Psoas muscle (tissue), 8 donors: ENCODE measurements around the gene SARS1. TPM values are rescaled to one million over a fixed set of nuclear protein-coding genes. Genes with fewer than 3 reads are reported as not detected.

Source experiments
- ATAC-seq, 4 donors: fragments of 200-7000 bp; cut with Tn5 transposase; one replicate each; pipeline ENCODE4 v1.9.1; 2020; ENCODE audit warnings: moderate library complexity in 3 of 4, mild to moderate bottlenecking in 2 of 4
- DNase-seq, 2 donors: peaks; one replicate each; pipeline ENCODE4 v3.0.0-alpha.2; 2020
- H3K27ac ChIP-seq: fragments of 200-600 bp; one replicate; pipeline ENCODE4 v1.8.0; 2022
- H3K27me3 ChIP-seq, 3 donors: fragments of 200-600 bp in 1 of 3; one replicate each; pipeline versions ENCODE4 v1.6.1 to v1.8.0; 2013 to 2022; ENCODE audit warnings: low read length in 2 of 3, mild to moderate bottlenecking in 2 of 3, moderate library complexity in 1 of 3; ENCODE audit not compliant: insufficient read depth in 3 of 3
- H3K36me3 ChIP-seq, 2 donors: fragments of 200-600 bp in 1 of 2; one replicate each; pipeline versions ENCODE4 v1.6.1 to v1.8.0; 2013 to 2022; ENCODE audit warnings: low read depth in 1 of 2, mild to moderate bottlenecking in 1 of 2, moderate library complexity in 1 of 2; ENCODE audit not compliant: insufficient read depth in 1 of 2
- H3K4me1 ChIP-seq: fragments of 200-600 bp; one replicate; pipeline ENCODE4 v1.8.0; 2022
- H3K4me3 ChIP-seq: fragments of 200-600 bp; one replicate; pipeline ENCODE4 v1.8.0; 2022; ENCODE audit warnings: mild to moderate bottlenecking
- H3K9me3 ChIP-seq: fragments of 200-600 bp; one replicate; pipeline ENCODE4 v1.8.0; 2022
- WGBS, 3 donors: extraction: QIAGEN DNeasy Blood & Tissue Kit; methylation state at CpG; one replicate each; pipeline versions ENCODE4 v1.1.6 to v1.1.7; 2013; 5-methylcytosine and 5-hydroxymethylcytosine counted together
- intact Hi-C, 2 donors: fragments of 100-400 bp; cut with DNase I; formaldehyde crosslinking; loops; one replicate each; pipeline versions ENCODE4 v1.11.0 to v1.14.2; 2022
- polyA plus RNA-seq, 3 donors: library from polyadenylated mRNA; stranded (reverse); fragments of 200-250 nt; gene quantifications; one replicate each; pipeline ENCODE4 v1.2.3, GENCODE V29; 2013
- total RNA-seq, 4 donors: library from RNA; stranded (reverse); fragmentation: NEBNext Ultra II Directional in 2 of 4; extraction: Animal tissue kit (Norgen Biotek cat#: 25700) in 2 of 4; gene quantifications; one replicate each; pipeline versions ENCODE4 v1.2.1 to v1.2.4, GENCODE V29; 2021 to 2023
- TF ChIP-seq, protein P1 (sequence below): fragments of 200-600 bp; IDR thresholded peaks from one replicate; pipeline ENCODE4 v1.8.0; 2022; ENCODE audit warnings: antibody characterized with exemption
- donor health status: healthy with polysubstance abuse.
- donor health status: DM: no; HTN: no; CAD: no; lungs with moderate emphysema.
- donor health status: Bipolar disorder and iron deficiency.
- donor health status: healthy.
- donor health status: DM: yes; HTN: yes; CAD: no.
- donor health status: DM: no; HTN: no; CAD: no.
- donor health status: DM: no; HTN: no; CAD: no.
- donor health status: DM: yes; HTN: yes; CAD: no.

SARS1 gene
- total and polyA plus RNA-seq, 7 donors, result 76.4 to 155 (median 149) TPM

DNA sequence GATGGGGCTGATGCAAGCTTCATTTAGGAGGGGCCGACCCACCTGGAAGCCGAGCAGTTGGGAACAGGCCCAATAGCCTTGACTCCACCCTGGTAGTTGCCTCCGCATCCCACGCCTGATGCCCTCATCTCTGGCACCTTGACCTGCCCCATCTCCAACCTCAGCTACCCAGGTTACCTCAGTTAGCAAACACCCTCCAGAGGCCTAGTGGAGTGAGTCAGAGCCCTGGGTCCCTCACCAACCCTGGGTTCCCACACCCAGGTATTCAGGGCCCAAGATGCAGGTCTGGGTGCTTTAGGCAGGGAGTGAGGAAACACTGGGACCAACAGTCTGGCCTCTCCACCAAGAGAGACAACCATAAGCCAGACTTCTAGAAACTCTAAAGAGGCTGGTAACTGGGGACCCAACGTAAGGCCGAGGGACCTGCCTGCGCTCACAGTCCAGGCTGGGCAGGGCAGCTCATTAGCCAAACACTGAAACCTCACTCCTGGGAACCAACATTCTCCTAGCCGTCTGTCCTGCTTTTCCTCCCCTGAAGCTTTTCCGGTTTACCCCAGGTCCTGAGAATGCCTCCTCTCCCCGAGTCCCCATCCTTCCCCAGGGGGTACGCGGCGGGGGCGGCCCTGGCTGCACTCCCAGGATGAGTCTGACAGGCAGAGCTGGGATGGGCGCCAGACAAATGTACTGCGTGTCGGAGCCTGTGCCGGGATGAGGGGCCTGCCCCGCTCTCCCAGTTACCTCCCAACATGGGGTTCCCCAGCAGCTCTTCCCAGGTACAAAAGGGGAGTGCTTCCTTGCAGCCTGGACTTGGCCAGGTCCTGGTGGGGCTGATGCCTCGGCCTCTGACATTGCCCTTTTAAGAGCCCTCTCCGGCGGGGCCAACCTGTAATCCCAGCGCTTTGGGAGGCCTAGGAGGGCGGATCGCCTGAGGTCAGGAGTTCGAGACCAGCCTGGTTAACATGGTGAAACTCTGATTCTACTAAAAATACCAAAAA, 26.7 kb downstream of the SARS1 start:
- DNase-seq (peak; percentile 84 to 85), ATAC-seq (peak; percentile 23 to 64 (median 58))
- TF ChIP-seq, protein P1, sequence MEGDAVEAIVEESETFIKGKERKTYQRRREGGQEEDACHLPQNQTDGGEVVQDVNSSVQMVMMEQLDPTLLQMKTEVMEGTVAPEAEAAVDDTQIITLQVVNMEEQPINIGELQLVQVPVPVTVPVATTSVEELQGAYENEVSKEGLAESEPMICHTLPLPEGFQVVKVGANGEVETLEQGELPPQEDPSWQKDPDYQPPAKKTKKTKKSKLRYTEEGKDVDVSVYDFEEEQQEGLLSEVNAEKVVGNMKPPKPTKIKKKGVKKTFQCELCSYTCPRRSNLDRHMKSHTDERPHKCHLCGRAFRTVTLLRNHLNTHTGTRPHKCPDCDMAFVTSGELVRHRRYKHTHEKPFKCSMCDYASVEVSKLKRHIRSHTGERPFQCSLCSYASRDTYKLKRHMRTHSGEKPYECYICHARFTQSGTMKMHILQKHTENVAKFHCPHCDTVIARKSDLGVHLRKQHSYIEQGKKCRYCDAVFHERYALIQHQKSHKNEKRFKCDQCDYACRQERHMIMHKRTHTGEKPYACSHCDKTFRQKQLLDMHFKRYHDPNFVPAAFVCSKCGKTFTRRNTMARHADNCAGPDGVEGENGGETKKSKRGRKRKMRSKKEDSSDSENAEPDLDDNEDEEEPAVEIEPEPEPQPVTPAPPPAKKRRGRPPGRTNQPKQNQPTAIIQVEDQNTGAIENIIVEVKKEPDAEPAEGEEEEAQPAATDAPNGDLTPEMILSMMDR, result no peak
- H3K27me3 ChIP-seq, result no peaks in the 10 kb centered on the region
- H3K9me3 ChIP-seq, result no peaks in the 10 kb centered on the region
- H3K27ac ChIP-seq, result no peak overlapping the region
- H3K36me3 ChIP-seq, result peaks cover 7 to 45% of the 10 kb centered on the region in 2 donors
- no peak overlapping the region for H3K4me3 ChIP-seq
- H3K4me1 ChIP-seq, result peaks cover 31% of the 10 kb centered on the region
- intact Hi-C loops, result no loop called here
- 13 to 20% (median 17%) methylated on average over 26 of the region's 26 CpGs for WGBS, 3 donors

DNA sequence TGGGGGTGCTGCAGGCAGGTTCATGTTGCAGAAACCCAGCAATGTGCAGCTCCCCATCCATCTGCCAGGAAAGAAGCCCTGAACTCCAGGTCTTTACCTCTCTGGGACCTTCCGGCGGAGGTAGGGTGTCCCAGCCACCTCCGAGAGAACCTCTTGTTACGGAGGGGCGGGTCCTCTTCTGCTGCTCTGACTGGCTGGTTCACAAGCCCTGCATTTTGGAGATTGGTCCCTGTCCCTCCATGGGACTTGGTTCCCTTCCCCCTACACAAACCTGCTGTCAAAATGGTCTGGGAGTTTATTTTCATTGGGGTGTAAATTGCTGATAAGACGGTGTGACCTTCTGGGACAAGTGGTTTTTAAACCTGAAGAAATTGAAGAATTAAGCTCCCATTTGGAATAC, 27.6 kb downstream of the SARS1 start:
- no peaks in the 10 kb centered on the region for H3K9me3 ChIP-seq
- intact Hi-C loops, result no loop called here
- DNase-seq (no peak), ATAC-seq (no peak)
- H3K36me3 ChIP-seq, result peaks cover 7 to 36% of the 10 kb centered on the region in 2 donors
- no peak overlapping the region for H3K27ac ChIP-seq
- H3K4me1 ChIP-seq, result peaks cover 31% of the 10 kb centered on the region
- WGBS, 3 donors, result 39 to 62% (median 46%) methylated on average over 6 of the region's 6 CpGs
- H3K27me3 ChIP-seq, result no peaks in the 10 kb centered on the region
- TF ChIP-seq, protein P1, result no peak
- H3K4me3 ChIP-seq, result no peak overlapping the region

DNA sequence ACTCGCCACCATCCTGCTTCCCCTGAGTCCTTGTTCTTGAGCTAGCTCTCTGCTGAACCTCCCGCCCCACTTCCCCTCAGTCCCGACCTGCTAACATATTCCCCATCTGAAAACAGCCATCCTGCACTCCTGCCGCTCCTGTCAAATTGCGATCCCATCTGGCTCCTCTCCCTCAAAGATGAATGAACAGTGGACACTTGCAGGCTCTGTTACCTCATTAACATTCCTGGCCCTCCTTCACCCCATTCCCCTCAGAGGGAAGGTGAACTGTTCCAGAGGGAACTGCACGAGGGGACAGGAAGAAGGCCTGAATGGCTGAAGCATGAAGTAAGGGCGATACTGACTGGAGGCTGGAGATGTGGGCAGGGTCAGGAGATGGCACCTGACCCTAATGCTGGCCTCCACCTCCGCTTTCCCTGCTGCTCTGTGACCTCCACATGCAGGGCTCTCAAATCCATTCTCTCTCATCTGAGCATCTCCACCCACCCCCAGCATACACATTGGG, 28.2 kb downstream of the SARS1 start:
- WGBS, 3 donors, result 18 to 30% (median 24%) methylated on average over 8 of the region's 8 CpGs
- Histone ChIP-seq H3K27ac (no peak overlapping the region), H3K4me3 (no peak overlapping the region), H3K9me3 (no peaks in the 10 kb centered on the region), H3K4me1 (peaks cover 31% of the 10 kb centered on the region), H3K36me3 (peaks cover 7 to 31% of the 10 kb centered on the region in 2 donors), H3K27me3 (no peaks in the 10 kb centered on the region)
- intact Hi-C loops, result no loop called here
- DNase-seq (no peak), ATAC-seq (peak in 2 of 4 donors; percentile 18 to 21)
- TF ChIP-seq, protein P1, result no peak

DNA sequence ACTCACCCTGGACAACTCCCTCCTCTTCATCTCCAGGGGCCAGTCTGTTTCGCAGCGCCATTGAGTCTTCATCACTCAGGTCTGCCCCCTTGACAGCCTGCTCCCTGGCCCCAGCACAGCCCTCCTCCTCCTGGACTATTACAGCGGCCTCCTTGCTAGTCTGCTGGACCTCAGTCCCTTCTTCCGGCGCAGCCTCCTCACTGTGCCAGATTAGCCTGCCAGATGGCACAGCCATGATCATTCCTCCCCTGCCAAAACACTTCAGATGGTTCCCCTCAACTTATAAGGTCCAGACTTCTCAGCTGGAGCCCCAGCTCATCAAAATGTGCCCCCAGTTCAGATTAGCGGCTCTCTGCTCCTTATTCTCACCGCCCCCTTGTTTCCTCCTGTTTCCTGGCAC, 28.7 kb downstream of the SARS1 start:
- no peaks in the 10 kb centered on the region for H3K9me3 ChIP-seq
- H3K27me3 ChIP-seq, result no peaks in the 10 kb centered on the region
- ATAC-seq, result peak in 3 of 4 donors; percentile 31 to 38 (median 34)
- no peak overlapping the region for H3K27ac ChIP-seq
- intact Hi-C loops, result no loop called here
- peaks cover 31% of the 10 kb centered on the region for H3K4me1 ChIP-seq
- no peak overlapping the region for H3K4me3 ChIP-seq
- WGBS, 3 donors, result 22 to 29% (median 24%) methylated on average over 7 of the region's 7 CpGs
- no peak for DNase-seq
- peaks cover 2 to 26% of the 10 kb centered on the region in 2 donors for H3K36me3 ChIP-seq
- TF ChIP-seq, protein P1, result no peak
